Daoy (cell line): ENCODE measurements around the gene TRAF3. TPM values are rescaled to one million over a fixed set of nuclear protein-coding genes. Genes with fewer than 3 reads are reported as not detected.

Experiments
- DNase-seq: peaks from one replicate; pipeline ENCODE4 v3.0.0-alpha.2; 2015; ENCODE audit warnings: low read depth
- total RNA-seq: library from RNA; depleted of rRNA; stranded (reverse); fragments of >200 nt; shearing (Covaris generic); gene quantifications from 2 replicates; pipeline ENCODE4 v1.2.3, GENCODE V29; 2014; rRNA removed

Gene TRAF3
- total RNA-seq, 1 experiment from 2014 or later, result 35.7 TPM

- no peak for DNase-seq
These were observed 178.6 kb downstream of the TRAF3 start for GRCh38 chr14:102955636-102956408.

DNA sequence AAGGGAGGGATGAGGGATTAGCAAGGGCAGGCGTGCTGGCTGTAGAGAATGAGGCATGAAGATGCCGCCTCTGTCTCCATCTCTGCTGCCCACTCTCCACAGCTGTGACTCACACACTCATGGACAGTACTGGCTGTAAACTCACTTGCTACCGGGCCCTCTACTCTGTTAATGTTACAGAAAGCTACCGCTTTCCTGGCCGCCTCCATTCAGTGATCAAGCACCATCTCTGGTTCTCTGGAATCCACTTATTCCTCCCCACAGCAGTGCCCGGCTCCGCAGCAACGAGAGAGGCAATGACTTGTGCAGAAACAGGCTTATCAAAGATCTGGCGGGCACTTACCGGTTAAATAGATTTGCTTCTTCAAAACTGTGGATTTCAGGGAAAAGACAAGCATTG lies 180.0 kb downstream of the TRAF3 start:
- DNase-seq, result no peak

GRCh38 chr14:102958461-102958860 lies 181.2 kb downstream of the TRAF3 start:
- no peak for DNase-seq

Other genes with a start within 250 kb of the TRAF3 start
- 17.7 and 19.6 TPM in 2 replicates for gene RCOR1, start 184.8 kb upstream of the TRAF3 start, total RNA-seq
- gene AMN, start 145.2 kb downstream of the TRAF3 start, total RNA-seq, result 0.40 TPM in 1 of 2 replicates, not detected in the other